Left cardiac atrium (tissue), 4 donors: Measurements from ENCODE around the gene FAM83G. TPM values are rescaled to one million over a fixed set of nuclear protein-coding genes. Genes with fewer than 3 reads are reported as not detected.
"Not testable (repeated sequence)": the region's sequence is repeated elsewhere in the genome, so short reads cannot be mapped to it uniquely, and the experiment has no call there.

Source experiments
- ATAC-seq, 2 donors: fragments of 200-7000 bp; cut with Tn5 transposase; one replicate each; pipeline ENCODE4 v1.9.1; 2020; ENCODE audit warnings: mild to moderate bottlenecking in 2 of 2, moderate library complexity in 2 of 2
- DNase-seq: peaks from one replicate; pipeline ENCODE4 v3.0.0-alpha.2; 2020
- intact Hi-C, 2 donors: fragments of 100-400 bp; cut with DNase I; formaldehyde crosslinking; loops; one replicate each; pipeline versions ENCODE4 v1.14.1 to v1.15.1; 2022 to 2023
- total RNA-seq, 2 donors: library from RNA; stranded (reverse); fragmentation: NEBNext Ultra II Directional; extraction: Animal tissue kit (Norgen Biotek cat#: 25700); gene quantifications; one replicate each; pipeline ENCODE4 v1.2.1, GENCODE V29; 2021
- donor health status: DM: no; HTN: yes; CAD: no.
- donor health status: DM: no; HTN: yes; CAD: no; lungs with severe emphysema.
- donor health status: DM: yes; HTN: yes; CAD: no.
- donor health status: Dilated cardiomyopathy.

FAM83G gene
- total RNA-seq, 2 donors from 2014 or later: 23.3 to 24.8 TPM

DNA sequence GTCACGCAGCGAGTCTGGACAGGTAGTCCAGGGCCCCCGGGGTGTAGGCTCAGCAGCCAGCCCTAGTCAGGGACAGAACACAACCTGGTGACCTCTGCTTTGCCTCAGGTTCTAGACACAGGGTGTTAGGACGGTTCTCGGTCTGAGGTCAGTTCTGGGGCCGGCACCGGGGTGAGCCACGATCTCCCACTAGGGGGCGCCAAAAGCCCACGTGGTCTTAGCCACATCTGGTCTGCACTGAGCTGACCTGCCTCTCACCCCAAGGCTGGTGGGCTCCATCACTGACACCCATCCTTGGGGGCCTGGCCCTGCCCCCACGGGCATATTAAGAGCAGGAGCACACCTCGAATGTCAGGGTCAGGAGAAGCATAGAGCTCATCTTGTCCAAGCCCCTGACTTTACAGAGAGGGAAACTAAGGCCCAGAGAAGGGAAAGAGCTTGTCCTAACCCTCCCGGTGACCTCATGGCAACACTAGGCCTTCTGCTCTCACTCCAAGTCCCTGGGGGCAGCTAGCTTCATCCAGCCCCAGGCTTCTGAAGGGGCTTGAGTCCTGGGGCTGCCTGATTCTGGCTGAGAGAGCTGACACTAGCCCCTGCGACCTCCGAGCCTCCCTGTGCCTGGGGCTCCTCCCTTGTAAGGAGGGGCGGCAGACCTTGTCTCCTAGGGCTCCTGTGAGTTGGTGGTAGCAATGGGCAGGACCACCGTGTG, 43.6 kb downstream of the FAM83G start:
- DNase-seq: peak; percentile 86
- peak; percentile 87 to 89 for ATAC-seq
- intact Hi-C loops: no loop called here

DNA sequence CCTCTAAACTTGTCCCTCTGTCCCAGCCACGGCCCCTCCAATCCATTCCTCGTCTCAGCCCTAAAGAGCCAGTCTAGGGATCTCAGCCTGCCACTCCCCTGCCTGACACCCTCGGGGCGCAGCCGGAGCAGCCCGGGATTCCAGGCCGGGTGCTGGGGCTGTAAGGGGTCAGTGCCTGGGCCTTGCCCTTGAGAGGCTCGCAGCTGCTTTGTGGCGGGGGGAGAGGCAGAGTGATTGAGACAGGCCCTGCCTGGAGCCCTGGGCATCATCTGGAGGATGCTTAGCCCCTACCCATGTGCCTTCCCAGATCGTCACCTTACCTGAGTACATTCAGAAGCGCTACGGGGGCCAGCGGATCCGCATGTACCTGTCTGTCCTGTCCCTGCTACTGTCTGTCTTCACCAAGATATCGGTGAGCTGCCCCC, 44.3 kb downstream of the FAM83G start:
- intact Hi-C loops: no loop called here
- no peak for ATAC-seq
- no peak for DNase-seq

DNA sequence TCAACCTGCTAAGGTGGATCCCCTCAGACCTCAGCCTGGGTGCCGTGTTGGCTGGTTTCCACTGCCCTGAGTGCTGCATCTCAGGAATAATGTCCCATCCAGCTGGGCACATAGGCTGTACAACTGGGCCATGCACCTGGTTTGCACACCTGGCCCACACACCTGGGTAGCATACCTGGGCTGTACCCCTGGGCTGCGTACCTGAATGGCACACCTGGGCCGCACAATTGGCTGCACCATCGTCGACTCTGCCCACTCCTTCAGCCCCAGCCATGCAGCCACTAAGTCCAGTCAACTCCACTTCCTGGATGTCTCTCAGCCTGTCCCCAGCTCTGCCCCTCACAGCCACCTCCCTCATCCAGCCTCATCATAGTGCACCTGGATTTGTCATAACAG, 44.7 kb downstream of the FAM83G start:
- intact Hi-C loops: no loop called here
- ATAC-seq (no peak), DNase-seq (no peak)

DNA sequence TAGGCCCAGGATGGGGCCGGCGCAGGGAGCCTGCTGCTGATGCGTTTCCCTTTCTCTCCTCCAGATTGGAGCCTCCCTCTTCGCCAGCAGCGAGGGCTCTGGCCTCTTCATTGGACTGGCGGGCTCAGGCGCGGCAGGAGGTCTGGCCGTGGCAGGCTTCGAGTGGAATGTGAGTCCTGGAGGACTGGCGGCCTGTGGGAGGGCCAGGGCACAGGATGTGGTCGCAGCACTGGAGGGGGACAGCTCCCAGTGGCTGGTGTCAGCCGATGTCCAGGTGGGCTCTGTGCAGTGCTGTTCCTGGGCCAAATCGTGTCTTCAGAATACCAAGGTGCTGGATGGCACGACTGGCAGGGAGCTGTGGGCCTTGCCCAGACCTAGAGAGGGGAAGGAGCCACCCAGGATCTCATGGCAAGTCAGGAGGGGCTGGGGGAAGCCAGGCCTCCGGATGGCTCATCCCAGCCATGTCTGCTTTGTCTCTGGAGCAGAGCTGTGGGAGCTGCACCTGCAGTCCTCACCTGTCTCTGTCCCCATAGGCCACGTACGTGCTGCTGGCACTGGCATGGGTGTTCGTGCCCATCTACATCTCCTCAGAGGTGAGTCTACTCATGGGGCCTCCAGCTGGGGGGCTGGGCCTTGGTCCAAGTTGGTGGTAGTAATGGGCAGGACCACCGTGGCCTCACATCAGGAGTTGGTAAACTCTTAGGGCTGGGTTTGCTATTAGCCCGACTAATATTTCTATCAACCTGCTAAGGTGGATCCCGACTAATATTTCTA, 45.3 kb downstream of the FAM83G start:
- intact Hi-C loops: no loop called here
- ATAC-seq: no peak
- no peak for DNase-seq

DNA sequence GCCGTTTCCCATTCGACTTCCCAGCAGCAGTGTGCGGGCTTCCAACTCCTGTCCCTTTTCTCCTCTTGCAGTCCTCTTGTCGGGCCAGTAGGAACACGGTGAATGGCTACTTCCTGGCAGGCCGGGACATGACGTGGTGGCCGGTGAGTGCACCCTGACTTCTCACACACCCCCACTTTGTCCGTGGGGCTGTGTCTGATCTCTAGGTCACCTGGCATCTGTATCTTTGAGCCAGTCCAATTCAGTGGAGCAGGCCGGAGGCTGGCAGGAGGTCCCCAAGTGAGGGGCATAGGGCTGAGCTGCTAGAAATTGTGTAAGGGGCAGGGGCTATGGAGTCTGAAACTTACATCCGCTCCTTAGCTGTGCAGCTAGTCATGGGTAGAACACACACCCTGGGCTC, 46.0 kb downstream of the FAM83G start:
- DNase-seq (no peak), ATAC-seq (no peak)
- intact Hi-C loops: no loop called here

DNA sequence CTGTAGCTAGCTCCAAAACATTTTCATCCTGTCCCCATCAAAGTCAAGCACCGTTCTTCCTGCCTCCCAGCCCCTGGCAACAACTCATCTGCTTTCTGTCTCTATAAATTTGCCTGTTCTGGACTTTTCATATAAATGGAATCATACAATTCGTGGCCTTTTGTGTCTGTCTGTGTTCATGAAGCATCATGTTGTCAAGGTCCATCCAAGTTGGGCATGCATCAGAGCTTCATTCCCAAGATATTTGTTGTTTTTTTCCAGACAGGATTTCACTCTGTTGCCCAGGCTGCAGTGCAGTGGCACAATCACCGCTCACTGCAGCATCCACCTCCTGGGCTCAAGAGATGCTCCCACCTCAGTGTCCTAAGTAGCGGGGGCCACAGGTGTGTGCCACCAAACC, 46.7 kb downstream of the FAM83G start:
- DNase-seq (no peak), ATAC-seq (no peak)
- intact Hi-C loops: no loop called here

DNA sequence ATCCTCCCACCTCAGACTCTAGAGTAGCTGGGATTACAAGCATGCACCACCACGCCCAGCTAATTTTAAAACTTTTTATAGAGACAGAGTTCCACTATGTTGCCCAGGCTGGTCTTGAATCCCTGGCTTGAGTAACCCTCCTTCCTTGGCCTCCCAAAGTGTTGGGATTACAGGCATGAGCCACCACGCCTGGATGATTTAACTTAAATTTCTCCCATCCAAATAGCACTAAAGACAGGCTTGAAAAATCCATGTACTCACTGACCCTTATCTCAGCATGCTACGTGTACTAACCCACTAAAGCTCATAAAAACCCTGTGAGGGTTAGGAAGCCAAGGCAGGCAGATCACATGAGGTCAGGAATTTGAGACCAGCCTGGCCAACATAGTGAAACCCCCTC, 48.0 kb downstream of the FAM83G start:
- no peak for ATAC-seq
- intact Hi-C loops: no loop called here
- DNase-seq: no peak

DNA sequence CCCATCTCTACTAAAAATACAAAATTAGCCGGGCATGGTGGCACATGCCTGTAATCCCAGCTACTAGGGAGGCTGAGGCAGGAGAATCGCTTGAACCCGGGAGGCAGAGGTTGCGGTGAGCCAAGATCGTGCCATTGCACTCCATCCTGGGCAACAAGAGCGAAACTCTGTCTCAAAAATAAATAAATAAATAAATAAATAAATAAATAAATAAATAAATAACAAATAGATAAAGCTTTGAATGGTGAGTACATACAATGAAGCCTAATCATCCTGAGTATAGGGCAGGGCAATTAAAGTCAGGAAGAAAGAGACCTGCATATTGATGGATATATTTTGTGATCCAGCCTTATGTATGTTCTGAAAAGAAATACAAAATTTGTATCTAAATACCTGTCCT, 48.5 kb downstream of the FAM83G start:
- intact Hi-C loops, ATAC-seq, DNase-seq: not testable (repeated sequence)

DNA sequence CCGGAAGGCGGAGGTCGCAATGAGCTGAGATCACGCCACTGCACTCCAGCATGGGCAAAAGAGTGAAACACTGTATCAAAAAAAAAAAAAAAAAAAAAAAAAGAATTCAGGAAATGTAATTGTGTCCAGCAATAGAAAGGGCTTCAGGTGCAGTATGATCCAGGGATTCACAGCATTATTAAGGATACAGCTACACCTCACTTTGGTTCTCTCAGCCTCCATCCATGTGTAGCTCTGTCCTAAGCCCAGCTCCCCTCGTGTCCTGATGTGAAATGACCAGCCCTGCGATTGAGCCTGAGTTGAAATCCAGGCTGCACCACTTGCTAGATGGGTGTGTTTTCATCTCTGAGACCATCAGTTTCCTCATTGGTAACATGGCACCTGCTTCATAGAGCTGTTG, 49.6 kb downstream of the FAM83G start:
- intact Hi-C loops: no loop called here
- DNase-seq: no peak
- no peak for ATAC-seq

DNA sequence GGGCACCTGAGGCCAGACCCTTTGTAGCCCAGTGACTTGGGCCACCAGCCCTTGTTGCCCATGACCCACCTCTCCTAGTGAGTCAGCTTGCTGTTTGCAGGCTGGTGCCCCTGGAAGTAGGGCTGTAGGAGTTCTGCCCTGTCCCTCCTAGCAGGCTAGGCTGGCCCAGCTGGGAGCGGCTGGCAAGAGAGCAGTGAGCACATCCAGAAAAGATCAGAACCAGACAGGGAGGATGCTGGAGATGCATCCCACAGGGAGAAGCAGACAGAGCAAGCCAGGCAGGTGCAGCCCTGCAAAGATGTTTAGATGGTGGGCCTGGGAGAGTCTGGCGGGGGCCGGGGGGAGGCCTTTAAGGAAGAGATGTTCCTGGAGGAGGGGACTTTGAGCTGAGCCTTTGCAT, 50.2 kb downstream of the FAM83G start:
- intact Hi-C loops: no loop called here
- no peak for ATAC-seq
- no peak for DNase-seq

DNA sequence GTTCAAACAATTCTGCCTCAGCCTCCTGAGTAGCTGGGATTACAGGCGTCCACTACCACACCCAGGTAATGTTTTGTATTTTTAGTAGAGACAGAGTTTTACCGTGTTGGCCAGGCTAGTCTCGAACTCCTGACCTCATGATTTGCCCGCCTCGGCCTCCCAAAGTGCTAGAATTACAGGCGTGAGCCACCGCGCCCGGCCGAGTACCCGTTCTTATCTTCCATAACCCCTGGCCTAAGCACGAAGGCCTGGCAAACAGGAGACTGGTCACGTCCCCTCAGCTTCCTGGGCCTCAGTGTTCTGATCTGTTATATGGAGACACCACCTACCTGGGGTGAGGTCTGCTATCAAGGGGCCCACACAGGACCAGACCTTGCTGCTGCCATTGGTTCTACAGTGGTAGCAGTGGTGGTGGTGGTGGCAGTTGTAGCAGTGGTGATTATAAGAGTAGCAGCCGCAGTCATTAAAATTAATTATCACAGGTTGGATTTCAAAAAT, 51.3 kb downstream of the FAM83G start:
- intact Hi-C loops: no loop called here
- ATAC-seq (no peak), DNase-seq (no peak)

DNA sequence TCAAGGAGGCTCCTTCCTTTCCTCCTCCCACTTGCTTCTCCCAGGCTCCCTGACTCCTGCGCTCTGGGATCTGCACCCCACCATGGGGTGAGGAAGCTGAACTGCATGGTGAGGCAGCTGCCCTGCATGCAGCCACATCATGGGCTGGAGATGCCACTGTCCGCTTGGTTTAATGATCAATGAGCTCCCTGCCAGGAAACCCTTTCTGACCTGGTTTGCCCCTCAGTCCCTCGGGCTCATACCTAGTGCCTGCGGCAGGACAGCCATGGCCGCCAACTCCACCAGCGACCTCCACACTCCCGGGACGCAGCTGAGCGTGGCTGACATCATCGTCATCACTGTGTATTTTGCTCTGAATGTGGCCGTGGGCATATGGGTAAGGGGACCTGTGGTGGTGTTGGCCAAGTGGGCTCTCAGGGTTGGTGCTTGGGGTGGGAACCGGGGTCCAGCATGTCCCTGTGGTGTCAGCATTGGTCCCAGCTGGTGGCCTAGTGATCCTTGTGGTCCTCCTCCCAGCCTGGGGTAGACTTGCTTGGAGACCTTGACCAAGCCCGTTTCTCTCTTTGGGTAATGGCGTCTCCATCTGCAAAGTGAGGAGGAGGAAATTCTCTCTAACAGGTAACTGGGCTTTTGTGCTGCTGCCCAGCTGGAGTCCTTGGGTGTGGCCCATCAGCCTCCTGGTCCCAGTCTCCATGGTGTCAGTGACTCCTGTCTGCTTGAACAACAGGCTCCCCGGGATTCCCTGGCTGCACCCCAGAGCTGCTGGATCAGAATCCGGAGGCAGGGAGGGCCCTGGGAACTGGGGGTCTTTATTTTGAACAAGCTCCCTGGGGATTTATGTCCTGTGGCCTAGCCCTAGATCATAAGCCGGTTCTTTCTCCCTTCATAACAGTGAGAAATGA, 52.4 kb downstream of the FAM83G start, which contains the start of gene SLC5A10:
SLC5A10 (plus strand) TSS at position 225 of the 902 bp plus-strand sequence; CDS start at position 266, 41 bp downstream.
- ATAC-seq (no peak), DNase-seq (no peak)
- intact Hi-C loops: no loop called here

DNA sequence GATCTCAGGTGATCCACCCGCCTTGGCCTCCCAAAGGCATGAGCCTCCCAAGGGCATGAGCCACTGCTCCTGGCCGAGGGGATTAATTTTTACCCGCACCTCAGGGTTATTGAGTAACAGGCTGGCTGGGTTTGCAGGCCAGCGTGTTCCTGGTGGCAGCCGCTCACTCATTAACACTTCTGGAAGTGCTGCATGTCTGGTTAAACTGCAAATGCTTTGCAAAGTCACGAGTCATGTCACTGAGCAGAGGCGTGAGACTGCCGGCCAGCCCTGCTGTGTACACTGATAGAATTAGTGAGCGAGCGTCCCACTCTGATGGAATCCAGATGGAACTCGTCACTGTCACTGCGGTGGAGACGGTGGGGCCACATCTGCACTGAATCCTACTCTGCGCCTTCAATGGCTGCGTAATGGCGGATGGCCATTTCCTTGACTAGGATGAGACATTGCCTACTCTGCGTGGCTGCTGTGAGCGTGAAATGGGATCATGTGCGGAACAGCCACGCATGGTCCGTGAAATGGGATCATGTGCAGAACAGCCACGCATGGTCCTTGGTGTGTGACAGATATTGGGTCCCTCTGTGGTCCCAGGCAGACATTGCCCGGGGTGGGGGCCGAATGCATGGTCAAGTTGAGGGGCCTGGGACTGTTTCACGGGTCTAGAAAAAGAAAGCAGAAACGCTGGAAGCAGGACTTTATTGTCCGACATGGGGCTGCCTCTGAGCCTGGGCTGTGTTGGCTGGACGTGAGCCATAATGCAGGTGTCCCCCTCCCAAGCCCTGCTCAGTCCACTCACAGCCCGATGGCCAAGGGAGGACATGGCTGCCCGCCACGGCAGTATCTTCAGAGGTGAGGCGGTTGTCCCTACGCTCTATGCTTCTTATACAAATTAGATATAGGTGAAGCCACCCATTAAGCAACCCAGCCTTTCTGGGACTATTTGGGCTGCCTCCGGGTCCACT, 53.3 kb downstream of the FAM83G start:
- intact Hi-C loops: no loop called here
- ATAC-seq: peak; percentile 72 to 82

DNA sequence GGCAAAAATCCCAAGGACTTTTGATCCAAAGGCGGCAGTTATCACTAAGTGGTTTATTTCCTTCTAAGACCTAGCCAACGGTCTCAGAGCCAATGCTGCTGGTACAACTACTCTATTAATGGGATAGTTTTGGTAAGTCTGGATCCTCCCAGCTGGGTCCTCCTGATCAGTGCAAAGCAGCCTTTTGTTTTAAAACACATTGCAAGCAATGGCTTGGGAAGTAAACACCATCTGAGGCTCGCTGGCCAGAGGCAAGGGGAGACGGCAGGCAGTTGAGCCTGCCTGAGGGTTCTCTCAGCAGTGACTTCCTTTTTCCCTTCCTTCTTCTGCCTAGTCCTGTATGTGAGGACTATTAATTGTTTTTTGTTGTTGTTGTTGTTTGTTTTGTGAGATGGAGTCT, 54.2 kb downstream of the FAM83G start:
- ATAC-seq (no peak), DNase-seq (no peak)
- intact Hi-C loops: no loop called here

More for the DNA sequence above, 53.3 kb downstream of the FAM83G start:
- peak; percentile 53 for DNase-seq

DNA sequence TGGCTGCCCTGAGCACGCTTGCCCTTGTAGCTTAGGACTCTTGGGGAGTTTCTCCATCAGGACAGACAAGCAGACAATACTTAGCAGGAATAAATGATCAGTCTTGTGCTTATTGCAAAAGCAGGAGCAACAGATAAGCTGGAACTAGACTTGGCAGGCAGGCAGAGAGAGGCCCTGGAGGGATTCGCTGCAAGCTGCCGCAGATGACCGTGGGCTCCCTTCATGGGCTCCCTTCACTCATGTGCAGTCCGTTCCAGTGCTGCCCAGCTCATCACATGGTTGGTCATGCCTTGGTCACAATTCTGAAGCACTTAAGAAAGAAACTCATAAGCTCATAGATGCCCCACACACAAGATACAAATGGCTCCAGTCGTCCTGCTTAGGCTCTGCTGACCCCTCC, 55.0 kb downstream of the FAM83G start:
- peak; percentile 33 to 67 for ATAC-seq
- intact Hi-C loops: no loop called here
- DNase-seq: no peak

DNA sequence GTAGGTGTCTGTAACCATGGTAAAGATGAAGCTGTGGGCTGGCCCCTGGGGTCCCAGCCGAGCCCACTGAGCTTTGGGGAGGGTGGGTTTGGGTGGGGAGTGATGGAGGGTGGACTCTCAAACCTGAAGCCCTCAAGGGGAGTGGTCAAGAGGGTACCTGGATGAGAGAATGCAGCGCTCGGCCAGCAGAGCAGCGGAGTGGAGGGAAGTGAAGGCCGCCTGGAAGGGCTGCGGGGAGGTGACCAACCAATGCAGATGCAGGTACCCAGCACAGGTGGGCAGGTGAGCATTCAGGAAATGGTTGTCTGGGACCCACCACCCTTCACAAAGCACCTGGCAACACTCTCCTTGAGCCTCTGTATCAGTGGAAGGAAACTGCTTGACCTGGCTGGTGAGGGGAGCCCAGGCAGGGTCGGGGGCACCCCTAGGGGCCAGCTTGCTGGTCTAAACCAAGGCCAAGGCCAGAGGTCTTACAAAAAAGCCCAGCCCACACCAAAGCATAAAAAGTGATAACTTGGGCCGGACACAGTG, 56.0 kb downstream of the FAM83G start:
- intact Hi-C loops: no loop called here
- DNase-seq (no peak), ATAC-seq (no peak)

DNA sequence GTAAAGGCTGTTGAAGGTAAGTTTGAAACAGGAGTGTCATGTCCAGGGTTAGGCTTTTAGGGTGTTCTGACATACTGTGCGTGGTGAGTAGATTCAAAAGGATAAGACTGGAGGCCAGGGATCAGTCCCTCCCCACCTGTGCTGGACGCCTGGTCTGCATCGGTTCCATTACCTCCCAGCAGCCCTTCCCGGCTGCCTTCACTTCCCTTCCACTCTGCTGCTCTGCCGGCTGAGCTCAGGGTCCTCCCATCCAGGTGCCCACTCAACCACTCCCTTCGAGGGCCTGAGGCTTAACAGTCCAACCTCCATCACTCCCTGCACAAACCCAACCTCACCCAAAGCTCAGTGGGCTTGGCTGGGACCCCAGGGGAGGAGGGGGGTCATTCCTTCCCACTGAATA, 56.7 kb downstream of the FAM83G start:
- DNase-seq: no peak
- intact Hi-C loops: no loop called here
- ATAC-seq: no peak

DNA sequence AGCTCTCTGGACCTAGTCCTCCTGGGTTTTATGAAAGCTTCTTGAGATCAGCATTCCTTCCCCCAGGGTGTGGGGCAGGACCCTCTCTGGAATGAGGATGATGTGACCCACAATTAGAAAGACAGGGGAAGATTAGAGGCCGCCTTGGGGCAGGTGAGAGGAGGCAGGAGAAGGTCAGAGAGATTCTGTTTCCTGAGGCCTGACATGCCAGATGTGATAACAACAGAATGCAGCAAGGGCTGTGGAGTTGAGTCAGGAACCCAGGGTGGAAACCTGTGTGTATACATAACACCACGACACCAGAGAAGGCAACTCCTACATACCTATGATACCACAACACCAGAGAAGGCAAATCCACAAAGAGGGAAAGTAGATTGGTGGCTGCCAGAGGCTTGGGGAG, 58.0 kb downstream of the FAM83G start:
- intact Hi-C loops: no loop called here
- no peak for DNase-seq
- ATAC-seq: no peak
